HG03520 (cell line): Measurements from ENCODE around the gene ZFHX3.

ENCODE experiments used
- ATAC-seq: cut with Tn5 transposase; IDR thresholded peaks from one replicate; pipeline ENCODE4 v1.9.1; 2021; ENCODE audit warnings: mild to moderate bottlenecking, moderate library complexity; ENCODE audit not compliant: unreplicated experiment

Gene ZFHX3

DNA sequence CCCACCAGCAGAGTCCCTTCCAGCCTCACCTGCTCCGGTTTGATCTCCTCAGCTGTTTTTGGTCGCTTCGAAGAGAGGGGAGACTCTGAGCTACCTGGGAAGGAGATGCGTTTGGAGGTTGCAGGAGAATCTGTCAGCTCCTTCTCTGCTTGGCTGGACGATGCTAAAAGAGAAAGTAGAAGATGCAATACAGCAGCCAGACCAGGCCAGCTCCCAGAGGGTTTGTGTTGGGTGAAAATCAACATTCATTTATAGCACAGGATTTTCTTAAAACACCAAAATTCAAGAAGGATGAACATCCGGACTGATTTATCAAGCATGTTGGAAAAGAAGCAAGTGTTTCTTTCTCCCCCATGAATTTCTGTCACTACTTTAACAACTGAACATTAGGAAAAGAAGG lies 236.1 kb downstream of the ZFHX3 start:
- no peak for ATAC-seq

GRCh38 chr16:72811188-72811720 lies 236.7 kb downstream of the ZFHX3 start:
- no peak for ATAC-seq

GRCh38 chr16:72810480-72810879 lies 237.4 kb downstream of the ZFHX3 start:
- ATAC-seq, result no peak

- ATAC-seq, result no peak
Observed at GRCh38 chr16:72809446-72809845, 238.5 kb downstream of the ZFHX3 start.

GRCh38 chr16:72808754-72809153 lies 239.2 kb downstream of the ZFHX3 start:
- no peak for ATAC-seq

DNA sequence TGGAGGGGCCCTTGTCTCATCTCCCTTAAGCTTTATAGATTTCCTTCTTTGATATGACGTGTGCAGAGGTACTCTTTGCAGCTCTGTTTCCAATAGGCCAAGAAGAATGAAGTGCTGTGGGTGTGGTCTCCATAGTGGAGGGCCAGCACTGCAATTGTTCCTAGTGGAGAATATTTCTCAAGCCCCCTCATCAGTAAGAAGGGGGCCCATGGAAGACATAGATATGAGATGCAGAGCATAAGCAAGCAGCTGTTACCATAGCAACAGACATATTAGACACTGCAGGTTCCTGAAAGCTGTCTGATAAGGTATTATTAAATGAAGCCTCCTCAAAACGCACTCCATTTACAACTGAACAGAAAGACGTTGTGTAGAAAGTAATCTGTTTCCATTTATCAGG lies 240.7 kb downstream of the ZFHX3 start:
- ATAC-seq, result no peak

GRCh38 chr16:72805486-72805885 lies 242.4 kb downstream of the ZFHX3 start:
- no peak for ATAC-seq

- ATAC-seq, result no peak
Observed at GRCh38 chr16:72800524-72801161, 247.3 kb downstream of the ZFHX3 start.

GRCh38 chr16:72798264-72798663 lies 249.7 kb downstream of the ZFHX3 start:
- no peak for ATAC-seq

DNA sequence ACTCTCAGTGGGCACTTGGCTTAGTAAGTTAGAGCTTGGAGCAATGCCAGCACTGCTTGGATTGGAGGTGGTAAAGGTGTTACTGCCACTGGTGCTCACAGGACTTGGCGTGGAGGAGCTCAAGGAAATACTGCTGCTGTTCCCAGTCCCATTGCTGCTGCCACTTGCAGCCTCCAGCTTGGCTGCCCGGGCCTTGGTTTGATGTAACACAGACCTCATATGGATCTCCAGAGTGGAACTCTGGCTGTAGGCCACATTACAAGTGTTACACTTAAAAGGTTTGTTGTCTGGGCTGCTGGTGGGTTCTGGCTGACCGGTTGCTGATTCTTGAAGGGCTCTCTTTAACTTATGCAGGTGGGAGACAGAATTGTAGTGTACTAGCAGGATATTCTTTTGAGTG lies 250.3 kb downstream of the ZFHX3 start:
- ATAC-seq, result no peak

DNA sequence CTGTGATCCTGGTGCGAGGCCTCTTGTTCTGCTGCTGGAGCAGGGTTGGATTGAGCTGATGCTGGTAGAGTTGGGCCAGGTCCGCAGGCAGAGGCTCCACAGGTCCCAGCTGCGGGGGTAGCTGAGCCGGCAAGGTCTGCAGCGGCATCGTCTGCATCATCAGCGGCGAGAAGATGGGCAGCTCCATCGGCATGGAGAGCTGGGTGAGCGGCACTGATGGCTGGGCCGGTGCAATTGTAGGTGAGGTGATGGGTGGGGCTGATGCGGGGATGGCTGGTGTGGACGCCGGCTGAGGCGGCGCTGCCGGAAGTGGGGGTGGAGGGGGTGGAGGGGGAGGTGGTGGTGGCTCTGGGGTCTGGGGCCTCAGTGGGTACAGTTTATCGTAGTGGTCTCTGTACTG lies 251.7 kb downstream of the ZFHX3 start:
- no peak for ATAC-seq

GRCh38 chr16:72794986-72795385 lies 252.9 kb downstream of the ZFHX3 start:
- ATAC-seq, result no peak

- ATAC-seq, result no peak
Observed at GRCh38 chr16:72794319-72794718, 253.6 kb downstream of the ZFHX3 start.

DNA sequence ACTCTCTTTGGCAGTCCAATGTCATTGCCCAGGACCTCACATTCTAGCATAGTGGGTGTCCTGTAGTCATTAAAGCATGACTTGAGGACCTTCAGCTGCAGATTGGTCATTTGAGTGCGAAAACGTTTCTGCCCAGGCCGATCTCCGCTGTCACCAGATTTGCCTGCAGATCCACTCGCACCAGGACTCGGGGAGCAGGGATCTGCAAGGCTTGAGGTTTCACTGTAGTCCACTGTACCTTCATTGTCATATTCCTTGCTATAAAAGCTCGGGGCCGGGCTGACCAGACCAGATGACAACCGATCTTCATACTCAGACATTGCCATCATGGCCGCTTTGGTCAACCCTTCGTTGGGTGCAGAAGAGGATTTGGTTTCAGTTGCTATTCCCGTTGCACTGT lies 254.2 kb downstream of the ZFHX3 start:
- ATAC-seq, result no peak

DNA sequence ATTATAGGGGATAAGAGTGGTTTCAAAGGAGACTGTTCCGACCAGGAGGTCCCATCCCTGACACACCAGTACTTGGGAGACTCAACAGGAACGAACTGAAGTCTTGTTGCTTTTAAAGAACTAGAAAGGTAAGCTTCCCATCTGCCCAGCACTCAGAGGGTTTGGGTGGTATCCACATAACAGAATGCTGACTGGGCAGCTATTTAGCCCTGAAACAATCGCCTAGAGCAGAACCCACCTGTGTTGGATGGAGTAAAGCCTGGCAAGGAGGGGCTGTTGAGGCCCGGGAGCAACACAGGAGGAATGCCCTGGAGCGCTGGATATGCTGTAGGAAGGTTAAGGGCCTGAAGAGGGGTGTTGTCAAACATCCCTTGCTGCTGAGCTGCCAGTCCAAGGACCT lies 254.9 kb downstream of the ZFHX3 start:
- no peak for ATAC-seq

DNA sequence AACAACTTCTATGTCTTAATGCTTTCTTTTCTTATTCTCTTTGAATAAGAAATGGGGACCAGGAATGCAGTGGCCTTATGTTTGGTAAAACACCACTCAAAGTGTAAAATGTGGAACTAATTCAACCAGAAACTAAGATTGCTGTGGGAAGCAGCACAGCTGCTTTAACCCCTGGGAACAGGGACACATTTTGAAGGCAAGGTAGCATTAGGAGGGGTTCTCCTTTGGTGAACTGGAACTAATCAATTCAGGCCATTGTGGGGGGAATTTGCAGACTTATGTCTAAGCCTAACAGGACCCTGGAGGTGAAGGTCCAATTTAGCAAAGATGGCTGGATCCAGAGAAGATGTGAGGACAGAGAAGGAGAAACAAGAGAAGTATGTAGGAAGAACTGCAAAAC lies 256.1 kb downstream of the ZFHX3 start:
- ATAC-seq, result no peak

DNA sequence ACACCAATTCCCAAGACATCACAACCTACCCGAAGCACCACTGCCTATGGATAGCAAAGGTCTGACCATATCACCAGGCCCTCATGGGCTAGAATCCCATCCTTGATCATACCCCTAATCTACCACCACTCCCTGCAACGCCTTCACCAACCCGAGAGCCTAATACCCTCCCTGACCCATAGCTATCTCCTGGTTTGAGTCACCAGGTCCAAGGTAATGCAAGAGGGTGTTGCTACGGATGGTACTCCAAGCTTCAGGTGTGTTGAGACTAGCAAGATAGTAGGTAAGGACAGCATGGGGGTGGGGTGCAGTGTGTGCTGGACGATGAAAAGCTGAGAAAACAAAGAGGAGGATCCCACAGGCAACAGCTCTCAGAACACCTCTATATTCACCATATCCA lies 258.0 kb downstream of the ZFHX3 start:
- no peak for ATAC-seq

DNA sequence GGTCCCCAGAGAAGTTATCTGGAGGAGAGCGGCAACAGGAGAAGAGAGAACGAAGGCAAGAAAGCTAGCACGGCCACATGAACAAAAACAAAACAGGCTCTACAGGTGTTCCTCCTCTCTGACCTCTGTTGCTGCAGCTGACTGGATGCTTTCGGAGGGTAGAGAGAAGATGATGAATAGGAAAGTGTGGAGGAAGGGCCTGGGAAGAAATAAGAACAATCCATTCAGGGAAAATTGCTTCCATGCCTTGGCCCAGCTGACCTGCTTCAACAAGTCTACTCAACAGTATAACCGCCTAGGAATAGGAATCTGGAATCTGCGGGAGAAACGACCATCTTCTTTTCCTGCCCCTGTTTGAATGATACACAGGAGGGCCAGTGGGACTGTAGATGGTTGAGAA lies 258.5 kb downstream of the ZFHX3 start:
- ATAC-seq, result no peak

- ATAC-seq, result no peak
Observed at GRCh38 chr16:72788269-72788809, 259.6 kb downstream of the ZFHX3 start.

- ATAC-seq, result peak; percentile 90
Observed at GRCh38 chr16:72787514-72788268, 260.2 kb downstream of the ZFHX3 start.

GRCh38 chr16:72787130-72787513 lies 260.8 kb downstream of the ZFHX3 start:
- ATAC-seq, result no peak

GRCh38 chr16:72786606-72787005 lies 261.3 kb downstream of the ZFHX3 start:
- ATAC-seq, result no peak
